Lower lobe of right lung (tissue), 2 donors: Measurements from ENCODE around the gene ZNF469. TPM values are rescaled to one million over a fixed set of nuclear protein-coding genes. Genes with fewer than 3 reads are reported as not detected.

Experiments
- ATAC-seq, 2 donors: fragments of 200-7000 bp; cut with Tn5 transposase; one replicate each; pipeline ENCODE4 v1.9.1; 2020 to 2022; ENCODE audit warnings: mild to moderate bottlenecking in 2 of 2, moderate library complexity in 2 of 2
- DNase-seq: peaks from one replicate; pipeline ENCODE4 v3.0.0-alpha.2; 2020
- H3K27ac ChIP-seq: fragments of 200-600 bp; one replicate; pipeline ENCODE4 v1.8.0; 2022
- H3K27me3 ChIP-seq: fragments of 200-600 bp; one replicate; pipeline ENCODE4 v1.8.0; 2022; ENCODE audit warnings: low read depth
- H3K36me3 ChIP-seq: fragments of 200-600 bp; one replicate; pipeline ENCODE4 v1.8.0; 2022; ENCODE audit warnings: mild to moderate bottlenecking
- H3K4me1 ChIP-seq: fragments of 200-600 bp; one replicate; pipeline ENCODE4 v1.8.0; 2022
- H3K4me3 ChIP-seq: fragments of 200-600 bp; one replicate; pipeline ENCODE4 v1.8.0; 2022; ENCODE audit warnings: mild to moderate bottlenecking
- H3K9me3 ChIP-seq: fragments of 200-600 bp; one replicate; pipeline ENCODE4 v1.8.0; 2022
- CTCF ChIP-seq: fragments of 200-600 bp; IDR thresholded peaks from one replicate; pipeline ENCODE4 v1.8.0; 2022; ENCODE audit warnings: antibody characterized with exemption, mild to moderate bottlenecking
- intact Hi-C: fragments of 100-400 bp; cut with DNase I; formaldehyde crosslinking; loops from one replicate; pipeline ENCODE4 v1.11.0; 2022
- total RNA-seq: library from RNA; stranded (reverse); fragmentation: NEBNext Ultra II Directional; extraction: Animal tissue kit (Norgen Biotek cat#: 25700); gene quantifications from one replicate; pipeline ENCODE4 v1.2.1, GENCODE V29; 2021
- donor health status: DM: no; HTN: yes; CAD: no; lungs with severe emphysema.

ZNF469 gene
- total RNA-seq, 1 donor from 2014 or later = 2.0 TPM

GRCh38 chr16:88366032-88366703 lies 16.6 kb upstream of the ZNF469 start:
- no peak for ATAC-seq
- Histone ChIP-seq H3K9me3 (no peaks in the 10 kb centered on the region), H3K4me3 (no peak overlapping the region), H3K27ac (no peak overlapping the region), H3K4me1 (no peaks in the 10 kb centered on the region), H3K27me3 (peaks cover 4% of the 10 kb centered on the region), H3K36me3 (no peaks in the 10 kb centered on the region)
- intact Hi-C loops = no loop called here
- no peak for TF ChIP-seq CTCF
- no peak for DNase-seq

GRCh38 chr16:88366704-88367047 lies 16.1 kb upstream of the ZNF469 start:
- ATAC-seq (no peak), DNase-seq (no peak)
- intact Hi-C loops = no loop called here
- no peaks in the 10 kb centered on the region for H3K9me3 ChIP-seq
- H3K27me3 ChIP-seq = peaks cover 4% of the 10 kb centered on the region
- H3K4me1 ChIP-seq = no peaks in the 10 kb centered on the region
- H3K4me3 ChIP-seq = no peak overlapping the region
- no peak overlapping the region for H3K27ac ChIP-seq
- H3K36me3 ChIP-seq = no peaks in the 10 kb centered on the region
- TF ChIP-seq CTCF = no peak

DNA sequence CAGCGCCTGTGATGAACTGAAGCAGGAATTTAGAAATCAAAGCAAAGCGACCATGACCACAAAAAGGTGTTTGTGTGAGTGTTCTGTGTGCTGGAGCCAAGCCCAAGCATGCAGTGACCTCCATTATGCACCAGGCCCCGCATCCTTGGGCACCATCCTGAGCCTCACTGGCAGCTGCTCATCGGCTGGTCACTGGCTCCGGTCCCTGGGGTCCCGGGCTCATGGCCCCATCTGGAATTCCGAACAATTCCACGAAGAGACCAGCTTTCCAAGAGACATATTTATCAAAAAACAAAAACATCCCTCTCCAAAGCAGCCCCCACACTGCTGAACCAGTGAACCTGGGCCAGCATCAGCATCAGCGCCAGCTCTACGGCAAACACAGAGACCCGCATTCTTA lies 15.2 kb upstream of the ZNF469 start:
- no peak overlapping the region for H3K4me3 ChIP-seq
- intact Hi-C loops = no loop called here
- H3K27ac ChIP-seq = no peak overlapping the region
- peaks cover 4% of the 10 kb centered on the region for H3K27me3 ChIP-seq
- no peak for TF ChIP-seq CTCF
- H3K4me1 ChIP-seq = no peaks in the 10 kb centered on the region
- H3K9me3 ChIP-seq = no peaks in the 10 kb centered on the region
- DNase-seq (peak; percentile 18), ATAC-seq (no peak)
- no peaks in the 10 kb centered on the region for H3K36me3 ChIP-seq

- no peak for TF ChIP-seq CTCF
- Histone ChIP-seq H3K27ac (no peak overlapping the region), H3K36me3 (no peaks in the 10 kb centered on the region), H3K4me3 (no peak overlapping the region), H3K4me1 (no peaks in the 10 kb centered on the region), H3K9me3 (no peaks in the 10 kb centered on the region), H3K27me3 (peaks cover 4% of the 10 kb centered on the region)
- peak; percentile 22 for DNase-seq
- intact Hi-C loops = no loop called here
- ATAC-seq = no peak
Observed at GRCh38 chr16:88368036-88368435, 14.7 kb upstream of the ZNF469 start.

DNA sequence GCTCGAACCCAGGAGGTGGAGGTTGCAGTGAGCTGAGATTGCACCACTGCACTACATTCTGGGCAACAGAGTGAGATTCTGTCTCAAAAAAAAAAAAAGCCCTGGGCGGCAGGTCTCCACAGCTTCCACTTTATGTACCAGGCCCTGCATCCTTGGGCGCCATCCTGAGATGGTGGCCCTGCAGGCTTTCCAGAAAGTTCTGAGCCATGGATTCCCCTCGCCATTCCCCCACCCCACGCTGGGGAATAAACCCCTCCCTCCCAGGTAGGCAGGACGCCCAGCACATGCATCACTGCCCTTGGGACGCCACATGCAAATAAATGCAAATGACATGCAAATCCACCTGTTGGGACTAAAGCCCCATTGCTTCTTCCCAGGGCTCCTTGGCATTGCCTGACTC lies 13.8 kb upstream of the ZNF469 start:
- Histone ChIP-seq H3K27ac (no peak overlapping the region), H3K27me3 (peaks cover 4% of the 10 kb centered on the region), H3K9me3 (no peaks in the 10 kb centered on the region), H3K36me3 (no peaks in the 10 kb centered on the region), H3K4me3 (no peak overlapping the region), H3K4me1 (no peaks in the 10 kb centered on the region)
- ATAC-seq = no peak
- TF ChIP-seq CTCF = no peak
- DNase-seq = no peak
- intact Hi-C loops = no loop called here
